GM13977 (cell line): Measurements from ENCODE around the gene MRPS26.
"Not testable (repeated sequence)": the region's sequence is repeated elsewhere in the genome, so short reads cannot be mapped to it uniquely, and the experiment has no call there.

Source experiments
- DNase-seq: peaks from one replicate; pipeline ENCODE4 v3.0.0; 2012; ENCODE audit warnings: low spot score
- CTCF ChIP-seq: IDR thresholded peaks from 2 replicates; pipeline ENCODE4 v1.5.1; 2012; ENCODE audit warnings: mild to moderate bottlenecking, control low read depth; ENCODE audit not compliant: insufficient read depth; ENCODE audit errors: extremely low read depth, missing control alignments
- in situ Hi-C: fragments of 300-500 bp; cut with MboI; formaldehyde crosslinking; loops from one replicate; pipeline ENCODE4 v1.12.0; 2022; ENCODE audit warnings: low sequenced_read_pairs, low pct_unique_long_range_greater_than_20kb, mixed read lengths, inconsistent platforms; ENCODE audit not compliant: unreplicated experiment

Gene MRPS26

GRCh38 chr20:3074812-3075211 is 29.0 kb downstream of the MRPS26 start:
- TF ChIP-seq CTCF: no peak
- no peak for DNase-seq
- in situ Hi-C loops: no loop called here

DNA sequence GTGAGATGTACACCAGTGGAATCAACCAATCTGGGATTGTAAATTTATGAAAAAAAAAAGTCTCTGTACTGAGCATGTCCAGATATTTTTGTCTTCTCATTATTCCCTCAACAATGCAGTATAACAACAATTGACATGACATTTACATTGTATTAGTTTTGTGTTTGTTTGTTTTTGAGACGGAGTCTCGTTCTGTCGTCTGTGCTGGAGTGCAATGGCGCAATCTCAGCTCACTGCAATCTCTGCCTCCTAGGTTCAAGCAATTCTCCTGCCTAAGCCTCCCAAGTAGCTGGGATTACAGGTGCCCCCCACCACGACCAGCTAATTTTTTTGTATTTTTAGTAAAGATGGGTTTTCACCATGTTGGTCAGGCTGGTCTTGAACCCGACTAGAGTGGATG is 29.5 kb downstream of the MRPS26 start:
- DNase-seq, in situ Hi-C loops: not testable (repeated sequence)

DNA sequence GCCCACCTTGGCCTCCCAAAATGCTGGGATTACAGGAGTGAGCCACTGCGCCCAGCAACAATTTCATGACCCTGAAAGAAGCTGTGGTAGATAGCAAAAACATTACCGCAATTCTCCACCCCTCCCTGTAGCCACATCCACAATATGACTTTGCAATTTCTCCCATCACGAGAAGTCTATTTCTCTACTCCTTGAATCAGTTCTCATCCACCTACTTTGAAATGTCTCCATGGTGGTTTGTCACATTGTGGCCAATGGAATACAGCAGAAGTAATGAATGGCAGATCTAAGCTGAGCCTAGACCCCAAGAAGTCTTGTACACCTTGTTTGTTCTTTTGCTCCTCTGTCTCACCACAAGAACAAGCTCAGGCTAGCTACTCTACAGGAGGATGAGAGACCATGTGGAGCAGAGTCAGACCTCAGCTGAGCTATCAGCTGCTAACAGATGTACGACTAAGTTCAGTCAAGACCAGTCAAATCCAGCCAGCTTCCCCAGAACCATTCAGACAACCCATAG is 31.8 kb downstream of the MRPS26 start:
- TF ChIP-seq CTCF: no peak
- in situ Hi-C loops: no loop called here
- DNase-seq: peak; percentile 11

DNA sequence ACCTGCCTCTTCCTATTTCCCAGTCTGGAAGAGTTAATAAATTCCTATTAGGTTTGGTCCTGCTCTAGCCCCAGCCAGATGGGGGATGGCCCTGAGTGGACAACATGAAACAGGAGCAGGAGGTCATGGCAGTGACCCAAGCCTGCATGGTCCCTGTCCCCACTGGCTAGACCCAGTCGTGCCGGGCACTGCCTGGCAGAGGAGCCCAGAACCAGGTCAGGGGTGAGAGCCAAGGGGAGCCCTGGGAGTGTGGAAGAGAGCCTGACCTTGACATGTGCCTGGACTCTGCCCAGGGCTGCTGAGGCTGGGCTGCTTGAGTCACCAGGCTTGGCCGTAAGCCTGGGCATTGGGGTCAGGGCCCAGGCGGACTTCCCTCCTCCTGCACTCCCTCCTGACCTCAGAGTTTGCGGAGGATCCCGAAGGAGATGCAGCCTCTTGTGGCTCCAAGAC is 35.1 kb downstream of the MRPS26 start:
- DNase-seq: no peak
- in situ Hi-C loops: no loop called here
- no peak for TF ChIP-seq CTCF

DNA sequence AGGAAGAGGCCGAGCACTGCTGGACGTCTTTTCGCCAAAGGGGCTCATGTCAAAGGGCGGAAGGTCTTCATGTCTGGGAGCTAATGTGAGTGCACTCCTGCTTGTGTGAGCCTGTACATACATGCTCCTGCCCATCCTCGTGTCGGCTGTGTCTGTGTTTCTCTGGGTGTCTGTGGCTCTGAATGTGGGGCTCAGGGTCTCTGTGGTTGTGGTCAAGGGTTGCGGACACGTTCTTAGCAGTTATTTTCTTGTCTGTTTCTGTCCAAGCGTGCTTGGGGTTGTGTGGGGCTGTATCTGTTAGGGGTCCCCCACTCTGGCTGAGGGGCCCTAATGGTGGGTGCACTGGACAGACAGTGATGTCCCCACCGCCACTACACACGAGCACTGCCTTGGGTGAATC is 35.8 kb downstream of the MRPS26 start:
- no peak for DNase-seq
- in situ Hi-C loops: no loop called here
- TF ChIP-seq CTCF: no peak

DNA sequence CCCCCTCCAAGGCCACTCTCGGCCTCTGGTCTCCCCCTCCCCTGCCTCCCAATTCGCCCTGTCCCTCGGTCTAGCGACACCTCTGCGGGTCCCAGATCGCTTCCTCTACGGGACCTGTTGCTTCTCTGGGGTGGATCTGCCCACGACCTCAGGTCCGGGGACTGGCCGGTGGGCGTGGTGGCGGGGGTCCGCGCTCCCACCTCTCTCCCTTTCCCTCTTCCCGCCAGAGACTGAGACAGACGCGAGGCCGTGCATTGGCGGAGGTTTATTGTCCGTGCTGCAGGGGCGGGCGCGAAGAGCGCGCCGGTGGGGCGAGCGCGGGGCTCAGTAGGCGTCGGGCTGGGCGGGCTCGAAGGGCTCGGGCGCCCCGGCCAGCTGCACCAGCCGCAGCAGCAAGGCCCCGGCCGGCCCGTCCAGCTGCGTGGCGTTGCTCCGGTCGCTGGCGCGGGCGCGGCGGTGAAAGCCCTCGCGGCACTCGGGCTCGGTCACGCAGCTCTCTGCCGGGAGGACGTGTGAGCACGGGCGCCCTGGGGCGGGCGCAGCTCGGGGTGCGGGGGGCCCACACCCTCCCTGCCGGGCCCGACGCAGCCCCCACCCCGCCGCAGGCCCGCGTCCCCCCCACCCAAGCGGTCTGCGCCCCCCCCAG is 36.6 kb downstream of the MRPS26 start:
- no peak for DNase-seq
- in situ Hi-C loops: no loop called here
- TF ChIP-seq CTCF: no peak
